ENCODE results near the gene GLI1. TPM values are rescaled to one million over a fixed set of nuclear protein-coding genes. Genes with fewer than 3 reads are reported as not detected.
"Not testable (repeated sequence)": the region's sequence is repeated elsewhere in the genome, so short reads cannot be mapped to it uniquely, and the experiment has no call there.

Gene GLI1
- total and polyA plus RNA-seq, 2 donors (not counting 1 experiment from before 2014, with no cell fraction given), result 0.40 to 2.0 TPM

DNA sequence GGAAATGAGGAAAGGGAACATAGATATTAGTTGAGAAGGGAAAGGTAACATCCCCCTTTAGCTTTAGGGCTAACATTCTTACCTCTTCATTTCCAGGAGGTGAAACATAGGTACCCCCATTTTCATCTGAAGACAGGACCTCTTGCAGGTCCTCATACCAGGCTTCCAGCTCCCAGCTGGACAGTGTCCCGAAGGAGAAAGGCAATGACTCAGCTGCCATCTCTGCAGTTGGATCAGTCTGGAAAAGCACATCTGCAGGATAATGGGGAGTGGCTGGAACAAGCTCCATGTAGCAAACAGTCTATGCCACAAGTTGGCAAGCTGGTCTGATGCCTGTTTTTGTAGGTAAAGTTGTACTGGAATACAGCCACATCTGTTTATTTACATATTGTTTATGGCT lies 57.6 kb downstream of the GLI1 start:
- peaks cover 26% of the 10 kb centered on the region for H3K4me1 ChIP-seq (ENCODE audit: control insufficient read depth, extremely low read depth, insufficient read depth, low read length)
- no peak overlapping the region for H2AFZ ChIP-seq (ENCODE audit: low read length)
- TF ChIP-seq EZH2 (IDR thresholded peaks at IDR 0.05; ENCODE audit: low read length, missing control alignments), result no peak
- TF ChIP-seq, protein P1, sequence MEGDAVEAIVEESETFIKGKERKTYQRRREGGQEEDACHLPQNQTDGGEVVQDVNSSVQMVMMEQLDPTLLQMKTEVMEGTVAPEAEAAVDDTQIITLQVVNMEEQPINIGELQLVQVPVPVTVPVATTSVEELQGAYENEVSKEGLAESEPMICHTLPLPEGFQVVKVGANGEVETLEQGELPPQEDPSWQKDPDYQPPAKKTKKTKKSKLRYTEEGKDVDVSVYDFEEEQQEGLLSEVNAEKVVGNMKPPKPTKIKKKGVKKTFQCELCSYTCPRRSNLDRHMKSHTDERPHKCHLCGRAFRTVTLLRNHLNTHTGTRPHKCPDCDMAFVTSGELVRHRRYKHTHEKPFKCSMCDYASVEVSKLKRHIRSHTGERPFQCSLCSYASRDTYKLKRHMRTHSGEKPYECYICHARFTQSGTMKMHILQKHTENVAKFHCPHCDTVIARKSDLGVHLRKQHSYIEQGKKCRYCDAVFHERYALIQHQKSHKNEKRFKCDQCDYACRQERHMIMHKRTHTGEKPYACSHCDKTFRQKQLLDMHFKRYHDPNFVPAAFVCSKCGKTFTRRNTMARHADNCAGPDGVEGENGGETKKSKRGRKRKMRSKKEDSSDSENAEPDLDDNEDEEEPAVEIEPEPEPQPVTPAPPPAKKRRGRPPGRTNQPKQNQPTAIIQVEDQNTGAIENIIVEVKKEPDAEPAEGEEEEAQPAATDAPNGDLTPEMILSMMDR (conservative IDR thresholded peaks at IDR 0.05 in 1 of 2, IDR thresholded peaks at IDR 0.05 in 1 of 2; ENCODE audit: low read depth in 1 of 2, low read length in 2 of 2), result no peak
- no peaks in the 10 kb centered on the region for H3K27me3 ChIP-seq (ENCODE audit: control insufficient read depth, insufficient read depth, low read length)
- no peak overlapping the region for H3K27ac ChIP-seq (ENCODE audit: insufficient read depth, low read length)
- no peaks in the 10 kb centered on the region for H3K9me3 ChIP-seq (ENCODE audit: control insufficient read depth, insufficient read depth, low read depth, low read length)
- peaks cover 3% of the 10 kb centered on the region for H4K20me1 ChIP-seq (ENCODE audit: control insufficient read depth, extremely low read depth, insufficient read depth, low read length)
- H3K36me3 ChIP-seq (ENCODE audit: control insufficient read depth, insufficient read depth, low read length), result peaks cover 29% of the 10 kb centered on the region
- H3K9ac ChIP-seq (ENCODE audit: insufficient read depth, low read length), result no peak overlapping the region
- peaks cover 36% of the 10 kb centered on the region for H3K79me2 ChIP-seq (ENCODE audit: control insufficient read depth, insufficient read depth, low read length)
- H3K4me3 ChIP-seq (replicated peaks in 1 of 4; ENCODE audit: control extremely low read depth in 1 of 4, insufficient read depth in 1 of 4, low read depth in 3 of 4, low read length in 4 of 4), result peak overlapping the region in 2 of 4 experiments; percentile 82 to 99
- DNase-seq (ENCODE audit: low read depth in 2 of 2), result peak; percentile 55 to 66
- peak overlapping the region; percentile 32 for H3K4me2 ChIP-seq (ENCODE audit: extremely low read depth, insufficient read depth, low read length)

GRCh38 chr12:57517718-57518117 lies 58.1 kb downstream of the GLI1 start:
- H3K4me3 ChIP-seq (replicated peaks in 1 of 4; ENCODE audit: control extremely low read depth in 1 of 4, insufficient read depth in 1 of 4, low read depth in 3 of 4, low read length in 4 of 4), result peak overlapping the region; percentile 73 to 99 (median 84)
- not testable (repeated sequence) for H2AFZ ChIP-seq (ENCODE audit: low read length); DNase-seq (ENCODE audit: low read depth in 2 of 2); H3K27me3 ChIP-seq (ENCODE audit: control insufficient read depth, insufficient read depth, low read length); H4K20me1 ChIP-seq (ENCODE audit: control insufficient read depth, extremely low read depth, insufficient read depth, low read length); H3K9me3 ChIP-seq (ENCODE audit: control insufficient read depth, insufficient read depth, low read depth, low read length); H3K9ac ChIP-seq (ENCODE audit: insufficient read depth, low read length)
- H3K27ac ChIP-seq (ENCODE audit: insufficient read depth, low read length), result peak overlapping the region; percentile 24
- H3K79me2 ChIP-seq (ENCODE audit: control insufficient read depth, insufficient read depth, low read length), result peaks cover 36% of the 10 kb centered on the region
- peak overlapping the region; percentile 99 for H3K4me2 ChIP-seq (ENCODE audit: extremely low read depth, insufficient read depth, low read length)
- H3K4me1 ChIP-seq (ENCODE audit: control insufficient read depth, extremely low read depth, insufficient read depth, low read length), result peaks cover 26% of the 10 kb centered on the region
- peaks cover 28% of the 10 kb centered on the region for H3K36me3 ChIP-seq (ENCODE audit: control insufficient read depth, insufficient read depth, low read length)

- H3K4me3 ChIP-seq (replicated peaks in 1 of 4; ENCODE audit: control extremely low read depth in 1 of 4, insufficient read depth in 1 of 4, low read depth in 3 of 4, low read length in 4 of 4), result peak overlapping the region; percentile 73 to 99 (median 84)
- peaks cover 40% of the 10 kb centered on the region for H3K79me2 ChIP-seq (ENCODE audit: control insufficient read depth, insufficient read depth, low read length)
- H3K9me3 ChIP-seq (ENCODE audit: control insufficient read depth, insufficient read depth, low read depth, low read length), result no peaks in the 10 kb centered on the region
- no peak overlapping the region for H2AFZ ChIP-seq (ENCODE audit: low read length)
- H4K20me1 ChIP-seq (ENCODE audit: control insufficient read depth, extremely low read depth, insufficient read depth, low read length), result peaks cover 3% of the 10 kb centered on the region
- no peak for DNase-seq (ENCODE audit: low read depth in 2 of 2)
- H3K36me3 ChIP-seq (ENCODE audit: control insufficient read depth, insufficient read depth, low read length), result peaks cover 25% of the 10 kb centered on the region
- no peak overlapping the region for H3K9ac ChIP-seq (ENCODE audit: insufficient read depth, low read length)
- H3K4me2 ChIP-seq (ENCODE audit: extremely low read depth, insufficient read depth, low read length), result peak overlapping the region; percentile 99
- TF ChIP-seq EZH2 (IDR thresholded peaks at IDR 0.05; ENCODE audit: low read length, missing control alignments), result no peak
- TF ChIP-seq, protein P1 (conservative IDR thresholded peaks at IDR 0.05 in 1 of 2, IDR thresholded peaks at IDR 0.05 in 1 of 2; ENCODE audit: low read depth in 1 of 2, low read length in 2 of 2), result no peak
- H3K4me1 ChIP-seq (ENCODE audit: control insufficient read depth, extremely low read depth, insufficient read depth, low read length), result peaks cover 28% of the 10 kb centered on the region
- H3K27ac ChIP-seq (ENCODE audit: insufficient read depth, low read length), result peak overlapping the region; percentile 60
- H3K27me3 ChIP-seq (ENCODE audit: control insufficient read depth, insufficient read depth, low read length), result no peaks in the 10 kb centered on the region
These were observed 58.8 kb downstream of the GLI1 start for GRCh38 chr12:57518176-57518919.

Data from fibroblast of lung (primary cell).